Omental fat pad (tissue), 4 donors: Measurements from ENCODE around the gene RPL7L1. TPM values are rescaled to one million over a fixed set of nuclear protein-coding genes. Genes with fewer than 3 reads are reported as not detected.

ENCODE experiments used
- ATAC-seq: fragments of 150-250 bp; one replicate; pipeline ENCODE4 v1.9.1; 2016; ENCODE audit warnings: mild to moderate bottlenecking, moderate library complexity; ENCODE audit not compliant: low FRiP score
- DNase-seq: peaks from one replicate; pipeline ENCODE4 v3.0.0-alpha.2; 2019; ENCODE audit warnings: low spot score
- CTCF ChIP-seq, 3 donors: fragments of 450-650 bp; IDR thresholded peaks; one replicate each; pipeline ENCODE4 v1.5.1; 2016 to 2017; ENCODE audit warnings: antibody characterized with exemption in 3 of 3, mild to moderate bottlenecking in 3 of 3, moderate library complexity in 2 of 3
- total RNA-seq, 4 donors: library from RNA; depleted of rRNA; stranded (reverse); fragments of >200 nt; gene quantifications; one replicate each; pipeline ENCODE4 v1.1.0, GENCODE V29; 2016

The RPL7L1 gene
- 100 to 1,000 TPM in 2 of 4 donors, 10 to 100 TPM in 2; 93.0 to 138 (median 105) TPM for total RNA-seq

DNA sequence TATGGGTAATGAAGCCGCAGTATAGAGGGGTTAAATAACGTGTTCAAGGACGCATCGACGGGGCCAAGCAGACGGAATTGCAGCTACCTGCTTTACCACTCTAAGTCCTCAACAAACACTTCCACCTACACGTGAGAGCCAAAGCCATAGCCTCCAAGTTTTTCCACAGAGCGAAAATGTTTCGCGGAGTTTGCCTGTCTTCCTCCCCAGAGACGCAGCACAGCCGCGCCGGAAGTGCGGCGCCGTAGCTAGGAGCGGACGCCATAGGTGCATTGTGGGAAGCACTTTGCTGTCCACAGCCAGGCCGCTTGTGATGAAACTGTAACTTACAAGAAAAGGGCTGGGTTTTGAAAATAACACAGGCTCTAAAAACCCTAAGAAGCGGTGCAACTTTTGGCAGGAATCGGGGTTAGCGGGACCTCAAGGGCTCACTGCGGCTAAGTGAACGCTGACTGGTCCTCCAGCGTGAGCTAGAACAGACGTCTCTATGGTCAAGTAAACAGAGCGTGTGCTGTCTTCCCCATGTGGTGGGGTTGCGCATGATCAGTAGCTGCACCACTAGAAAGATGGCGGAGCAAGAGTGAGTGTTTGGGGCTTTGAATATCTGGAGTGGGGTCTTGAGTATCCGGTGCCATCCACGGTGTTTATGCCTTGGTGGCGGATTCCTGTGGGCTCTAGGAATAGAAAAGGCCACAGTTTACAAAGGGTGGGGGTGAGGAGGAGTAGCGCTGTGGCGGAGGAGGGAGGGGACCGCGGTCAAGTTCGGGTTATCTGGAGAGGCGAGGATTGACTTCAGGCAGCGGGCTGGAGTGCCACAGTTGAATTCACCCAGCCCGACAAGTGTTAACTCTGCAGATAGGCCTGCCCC, at the start of gene RPL7L1:
TSS of gene RPL7L1 (plus strand) at position 245 of the 868 bp plus-strand sequence. CDS start at position 540, 295 bp downstream.
- ATAC-seq (peak; percentile 92), DNase-seq (peak; percentile 58)
- TF ChIP-seq CTCF (IDR thresholded peaks at IDR 0.05) = no peak

GRCh38 chr6:42831237-42831636, 48.2 kb upstream of the RPL7L1 start:
- DNase-seq = no peak
- no peak for TF ChIP-seq CTCF (IDR thresholded peaks at IDR 0.05)
- ATAC-seq = no peak

GRCh38 chr6:42834056-42834455, 45.4 kb upstream of the RPL7L1 start:
- ATAC-seq = no peak
- TF ChIP-seq CTCF (IDR thresholded peaks at IDR 0.05) = no peak
- no peak for DNase-seq

GRCh38 chr6:42841844-42842584, 37.4 kb upstream of the RPL7L1 start:
- DNase-seq (no peak), ATAC-seq (no peak)
- TF ChIP-seq CTCF (IDR thresholded peaks at IDR 0.05) = no peak

DNA sequence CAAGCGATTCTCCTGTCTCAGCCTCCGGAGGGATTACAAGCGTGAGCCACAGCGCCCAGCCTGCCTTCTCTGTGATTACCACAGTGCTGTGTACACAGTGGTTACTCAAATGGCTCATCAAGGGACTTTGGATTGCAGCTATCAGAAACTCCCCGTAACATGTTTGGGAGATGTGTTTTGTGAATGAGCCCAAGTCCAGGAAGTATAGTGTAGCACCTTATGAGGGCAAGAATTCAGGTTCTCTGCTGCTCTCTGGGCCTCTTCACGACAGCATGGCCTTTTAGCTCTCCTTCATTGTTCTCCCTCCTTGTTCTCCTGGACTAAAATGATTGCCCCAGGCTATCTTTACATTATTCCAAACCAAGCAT, 34.1 kb upstream of the RPL7L1 start:
- no peak for TF ChIP-seq CTCF (IDR thresholded peaks at IDR 0.05)
- DNase-seq = no peak
- ATAC-seq = no peak

GRCh38 chr6:42846505-42846904, 32.9 kb upstream of the RPL7L1 start:
- ATAC-seq (no peak), DNase-seq (no peak)
- TF ChIP-seq CTCF (IDR thresholded peaks at IDR 0.05) = no peak
